NCI-H1694 (cell line): ENCODE measurements around the gene ANXA1.

Experiments
- DNase-seq: peaks from one replicate; lab custom pipeline; 2025; lab: John Stamatoyannopoulos, UW

The ANXA1 gene

GRCh38 chr9:73138516-73138915 is 13.1 kb upstream of the ANXA1 start:
- DNase-seq: no peak

GRCh38 chr9:73141282-73141681 is 10.4 kb upstream of the ANXA1 start:
- DNase-seq: no peak

GRCh38 chr9:73143711-73144328 is 7.8 kb upstream of the ANXA1 start:
- no peak for DNase-seq

- DNase-seq: no peak
Observed at GRCh38 chr9:73146111-73146815, 5.4 kb upstream of the ANXA1 start.

- DNase-seq: no peak
Observed at GRCh38 chr9:73148447-73148937, 3.2 kb upstream of the ANXA1 start.

GRCh38 chr9:73149371-73150067 is 2.1 kb upstream of the ANXA1 start:
- DNase-seq: no peak

GRCh38 chr9:73152543-73152844 is 829 bp downstream of the ANXA1 start:
- DNase-seq: no peak

GRCh38 chr9:73152953-73153352 is 1.3 kb downstream of the ANXA1 start:
- no peak for DNase-seq

- no peak for DNase-seq
Observed at GRCh38 chr9:73153793-73154227, 2.1 kb downstream of the ANXA1 start.

GRCh38 chr9:73154271-73154670 is 2.6 kb downstream of the ANXA1 start:
- no peak for DNase-seq

GRCh38 chr9:73154722-73155121 is 3.1 kb downstream of the ANXA1 start:
- no peak for DNase-seq

- DNase-seq: no peak
Observed at GRCh38 chr9:73155377-73155776, 3.7 kb downstream of the ANXA1 start.

GRCh38 chr9:73155968-73156864 is 4.6 kb downstream of the ANXA1 start:
- no peak for DNase-seq

- no peak for DNase-seq
Observed at GRCh38 chr9:73156865-73157187, 5.2 kb downstream of the ANXA1 start.

GRCh38 chr9:73157811-73158210 is 6.1 kb downstream of the ANXA1 start:
- DNase-seq: no peak

GRCh38 chr9:73158723-73159122 is 7.1 kb downstream of the ANXA1 start:
- no peak for DNase-seq

- no peak for DNase-seq
Observed at GRCh38 chr9:73160868-73161267, 9.2 kb downstream of the ANXA1 start.

- no peak for DNase-seq
Observed at GRCh38 chr9:73162987-73163768, 11.5 kb downstream of the ANXA1 start.

- no peak for DNase-seq
Observed at GRCh38 chr9:73165911-73166310, 14.2 kb downstream of the ANXA1 start.

- DNase-seq: no peak
Observed at GRCh38 chr9:73166468-73166867, 14.8 kb downstream of the ANXA1 start.

- no peak for DNase-seq
Observed at GRCh38 chr9:73167614-73168013, 15.9 kb downstream of the ANXA1 start.
